Sigmoid colon (tissue), 7 donors: ENCODE measurements around the gene CUL9. TPM values are rescaled to one million over a fixed set of nuclear protein-coding genes. Genes with fewer than 3 reads are reported as not detected.

ENCODE experiments used
- DNase-seq: peaks from one replicate; pipeline ENCODE4 v3.0.0-alpha.2; 2019
- H3K27ac ChIP-seq, 4 donors: fragments of 200-600 bp; sonication (generic); one replicate each; pipeline ENCODE4 v1.5.1; 2016 to 2019; ENCODE audit warnings: mild to moderate bottlenecking in 1 of 4
- H3K27me3 ChIP-seq, 3 donors: fragments of 200-600 bp; sonication (generic); one replicate each; pipeline ENCODE4 v1.5.1; 2019; ENCODE audit warnings: mild to moderate bottlenecking in 1 of 3
- H3K36me3 ChIP-seq, 4 donors: fragments of 200-600 bp; sonication (generic); one replicate each; pipeline ENCODE4 v1.5.1; 2016 to 2019
- H3K4me1 ChIP-seq, 4 donors: fragments of 200-600 bp; sonication (generic); one replicate each; pipeline ENCODE4 v1.5.1; 2017 to 2019
- H3K4me3 ChIP-seq, 4 donors: fragments of 200-600 bp; sonication (generic); one replicate each; pipeline ENCODE4 v1.5.1; 2017 to 2019; ENCODE audit warnings: mild to moderate bottlenecking in 2 of 4, moderate library complexity in 1 of 4
- H3K9me3 ChIP-seq, 4 donors: fragments of 200-600 bp in 3 of 4; sonication (generic) in 3 of 4; one replicate each; pipeline versions ENCODE4 v1.5.1 to v1.6.1; 2013 to 2019
- EP300 ChIP-seq, 4 donors: sonication (generic); formaldehyde crosslinking; IDR thresholded peaks; one replicate each; pipeline ENCODE4 v1.6.1; 2017; ENCODE audit warnings: antibody characterized with exemption in 4 of 4
- POLR2A ChIP-seq, 2 donors: fragments of 450-650 bp; IDR thresholded peaks; one replicate each; pipeline ENCODE4 v1.6.1; 2016; ENCODE audit warnings: antibody characterized with exemption in 2 of 2, mild to moderate bottlenecking in 2 of 2, moderate library complexity in 2 of 2
- POLR2AphosphoS5 ChIP-seq, 4 donors: sonication (generic); formaldehyde crosslinking; IDR thresholded peaks; one replicate each; pipeline ENCODE4 v1.6.1; 2017; ENCODE audit warnings: antibody characterized with exemption in 4 of 4
- WGBS, 2 donors: extraction: QIAGEN DNeasy Blood & Tissue Kit; methylation state at CpG; one replicate each; pipeline ENCODE4 v1.1.7; 2013; 5-methylcytosine and 5-hydroxymethylcytosine counted together
- intact Hi-C: fragments of 100-400 bp; cut with DNase I; formaldehyde crosslinking; loops from one replicate; pipeline ENCODE4 v1.15.1; 2023
- polyA plus RNA-seq, 3 donors: library from polyadenylated mRNA; stranded (reverse); fragments of 200-250 nt; gene quantifications; one replicate each; pipeline ENCODE4 v1.2.3, GENCODE V29; 2013
- total RNA-seq, 4 donors: library from RNA; depleted of rRNA; stranded (reverse); fragments of >200 nt; gene quantifications; one replicate each; pipeline ENCODE4 v1.1.0, GENCODE V29; 2016
- TF ChIP-seq, protein P1 (sequence below), 4 experiments: fragments of 450-650 bp in 3 of 4; fragments of 200-600 bp in 1 of 4; IDR thresholded peaks; one replicate each; pipeline ENCODE4 v1.5.1; 2016 to 2019; ENCODE audit warnings: antibody characterized with exemption in 4 of 4, mild to moderate bottlenecking in 3 of 4, moderate library complexity in 2 of 4
- donor health status: healthy with polysubstance abuse.
- donor health status: Bipolar disorder and iron deficiency.
- donor health status: healthy.

CUL9 gene
- total and polyA plus RNA-seq, 7 donors = 5.1 to 49.6 (median 28.2) TPM

DNA sequence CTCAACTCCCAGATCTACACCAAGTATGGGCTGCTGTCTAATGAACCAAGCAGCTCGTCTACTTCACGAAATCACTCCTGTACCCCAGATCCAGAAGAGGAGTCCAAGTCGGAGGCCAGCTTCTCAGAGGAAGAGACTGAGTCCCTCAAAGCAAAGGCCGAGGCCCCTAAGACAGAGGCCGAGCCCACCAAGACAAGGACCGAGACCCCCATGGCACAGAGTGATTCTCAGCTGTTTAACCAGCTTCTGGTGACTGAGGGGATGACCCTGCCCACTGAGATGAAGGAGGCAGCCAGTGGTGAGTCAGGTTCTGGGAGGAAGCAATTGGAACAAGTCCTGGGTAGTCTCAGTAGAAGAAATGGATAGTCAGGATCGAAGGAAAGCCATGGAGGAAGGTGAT lies 5.8 kb downstream of the CUL9 start:
- Histone ChIP-seq H3K36me3 (peaks cover 4 to 74% (median 23%) of the 10 kb centered on the region in 4 donors), H3K4me3 (no peak overlapping the region), H3K27ac (no peak overlapping the region), H3K27me3 (no peaks in the 10 kb centered on the region), H3K9me3 (no peaks in the 10 kb centered on the region), H3K4me1 (peaks cover 0 to 17% (median 4%) of the 10 kb centered on the region in 4 donors)
- 92 to 94% methylated on average over 7 of the region's 7 CpGs for WGBS, 2 donors
- intact Hi-C loops = no loop called here
- no peak for DNase-seq
- no peak for TF ChIP-seq POLR2AphosphoS5 (IDR thresholded peaks at IDR 0.05)
- TF ChIP-seq, protein P1, sequence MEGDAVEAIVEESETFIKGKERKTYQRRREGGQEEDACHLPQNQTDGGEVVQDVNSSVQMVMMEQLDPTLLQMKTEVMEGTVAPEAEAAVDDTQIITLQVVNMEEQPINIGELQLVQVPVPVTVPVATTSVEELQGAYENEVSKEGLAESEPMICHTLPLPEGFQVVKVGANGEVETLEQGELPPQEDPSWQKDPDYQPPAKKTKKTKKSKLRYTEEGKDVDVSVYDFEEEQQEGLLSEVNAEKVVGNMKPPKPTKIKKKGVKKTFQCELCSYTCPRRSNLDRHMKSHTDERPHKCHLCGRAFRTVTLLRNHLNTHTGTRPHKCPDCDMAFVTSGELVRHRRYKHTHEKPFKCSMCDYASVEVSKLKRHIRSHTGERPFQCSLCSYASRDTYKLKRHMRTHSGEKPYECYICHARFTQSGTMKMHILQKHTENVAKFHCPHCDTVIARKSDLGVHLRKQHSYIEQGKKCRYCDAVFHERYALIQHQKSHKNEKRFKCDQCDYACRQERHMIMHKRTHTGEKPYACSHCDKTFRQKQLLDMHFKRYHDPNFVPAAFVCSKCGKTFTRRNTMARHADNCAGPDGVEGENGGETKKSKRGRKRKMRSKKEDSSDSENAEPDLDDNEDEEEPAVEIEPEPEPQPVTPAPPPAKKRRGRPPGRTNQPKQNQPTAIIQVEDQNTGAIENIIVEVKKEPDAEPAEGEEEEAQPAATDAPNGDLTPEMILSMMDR (IDR thresholded peaks at IDR 0.05) = no peak
- no peak for TF ChIP-seq EP300 (IDR thresholded peaks at IDR 0.05)
- TF ChIP-seq POLR2A (IDR thresholded peaks at IDR 0.05) = no peak

DNA sequence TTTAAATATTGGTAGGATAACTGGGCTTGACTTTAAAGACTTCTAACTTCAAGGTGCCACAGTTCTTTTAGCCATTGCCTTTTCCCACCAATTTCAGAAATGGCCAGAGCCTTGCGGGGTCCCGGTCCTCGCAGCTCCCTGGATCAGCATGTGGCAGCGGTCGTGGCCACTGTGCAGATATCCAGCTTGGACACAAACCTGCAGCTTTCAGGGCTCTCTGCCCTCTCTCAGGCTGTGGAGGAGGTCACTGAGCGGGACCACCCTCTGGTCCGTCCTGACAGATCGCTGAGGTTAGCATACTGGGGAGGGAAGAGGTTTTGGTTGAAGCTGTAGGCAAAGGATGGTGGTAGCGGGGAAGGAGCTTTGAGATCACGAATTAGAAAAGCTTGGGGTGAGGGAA lies 6.4 kb downstream of the CUL9 start:
- Histone ChIP-seq H3K4me1 (peaks cover 0 to 11% (median 1%) of the 10 kb centered on the region in 4 donors), H3K4me3 (no peak overlapping the region), H3K9me3 (no peaks in the 10 kb centered on the region), H3K27ac (no peak overlapping the region), H3K36me3 (peaks cover 7 to 80% (median 25%) of the 10 kb centered on the region in 4 donors), H3K27me3 (no peaks in the 10 kb centered on the region)
- TF ChIP-seq POLR2A (IDR thresholded peaks at IDR 0.05) (no peak), POLR2AphosphoS5 (IDR thresholded peaks at IDR 0.05) (no peak), EP300 (IDR thresholded peaks at IDR 0.05) (no peak)
- TF ChIP-seq, protein P1 (IDR thresholded peaks at IDR 0.05) = no peak
- intact Hi-C loops = no loop called here
- 95 to 96% methylated on average over 10 of the region's 10 CpGs for WGBS, 2 donors
- DNase-seq = no peak

DNA sequence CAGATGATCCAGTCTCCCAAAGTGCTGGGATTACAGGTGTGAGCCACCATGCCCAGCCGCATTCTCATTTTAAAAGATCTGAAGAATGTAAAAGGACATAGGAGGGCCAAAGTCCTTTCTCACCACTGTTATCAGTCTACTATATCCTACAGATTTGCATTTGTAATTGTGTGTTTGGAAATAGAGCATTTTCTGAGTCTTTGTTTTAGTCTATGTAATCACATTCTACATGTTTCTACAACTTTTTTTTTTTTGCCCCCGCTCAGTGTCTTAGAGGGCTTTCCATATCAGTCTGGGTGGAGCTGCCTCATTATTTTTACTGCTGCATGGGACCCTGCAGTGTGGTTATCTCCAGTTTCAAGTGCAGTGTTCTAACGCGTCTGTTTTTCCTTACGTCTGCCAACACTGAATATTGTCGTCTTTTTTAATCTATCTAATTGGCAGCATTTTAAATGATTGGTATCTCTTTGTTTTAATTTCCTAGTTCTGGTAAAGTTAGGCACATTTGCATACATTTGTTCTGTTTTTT lies 7.8 kb downstream of the CUL9 start:
- Histone ChIP-seq H3K4me1 (no peaks in the 10 kb centered on the region), H3K27me3 (no peaks in the 10 kb centered on the region), H3K9me3 (no peaks in the 10 kb centered on the region), H3K4me3 (no peak overlapping the region), H3K27ac (no peak overlapping the region), H3K36me3 (peaks cover 11 to 86% (median 34%) of the 10 kb centered on the region in 4 donors)
- intact Hi-C loops = no loop called here
- TF ChIP-seq, protein P1 (IDR thresholded peaks at IDR 0.05) = no peak
- TF ChIP-seq EP300 (IDR thresholded peaks at IDR 0.05) (no peak), POLR2A (IDR thresholded peaks at IDR 0.05) (no peak), POLR2AphosphoS5 (IDR thresholded peaks at IDR 0.05) (no peak)
- WGBS, 2 donors = 90 to 92% methylated on average over 6 of the region's 6 CpGs
- no peak for DNase-seq

DNA sequence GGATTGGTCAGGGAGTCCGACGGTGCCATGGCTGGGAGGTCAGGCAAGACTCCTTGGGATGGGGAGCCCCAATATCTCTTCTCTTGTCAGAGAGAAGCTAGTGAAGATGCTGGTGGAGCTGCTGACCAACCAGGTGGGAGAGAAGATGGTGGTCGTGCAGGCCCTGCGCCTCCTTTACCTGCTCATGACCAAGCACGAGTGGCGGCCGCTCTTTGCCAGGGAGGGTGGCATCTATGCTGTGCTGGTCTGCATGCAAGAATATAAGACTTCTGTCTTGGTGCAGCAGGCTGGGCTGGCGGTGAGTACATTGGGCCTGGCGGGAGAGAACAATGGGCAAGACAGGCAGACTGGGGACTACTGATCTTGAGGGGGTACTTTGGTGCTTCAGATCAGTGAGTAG lies 10.9 kb downstream of the CUL9 start:
- Histone ChIP-seq H3K27ac (no peak overlapping the region), H3K4me3 (no peak overlapping the region), H3K4me1 (no peaks in the 10 kb centered on the region), H3K36me3 (peaks cover 11 to 90% (median 41%) of the 10 kb centered on the region in 4 donors), H3K9me3 (no peaks in the 10 kb centered on the region), H3K27me3 (no peaks in the 10 kb centered on the region)
- TF ChIP-seq POLR2AphosphoS5 (IDR thresholded peaks at IDR 0.05) = no peak
- no peak for TF ChIP-seq POLR2A (IDR thresholded peaks at IDR 0.05)
- TF ChIP-seq EP300 (IDR thresholded peaks at IDR 0.05) = no peak
- TF ChIP-seq, protein P1 (IDR thresholded peaks at IDR 0.05) = no peak
- intact Hi-C loops = no loop called here
- WGBS, 2 donors = 95 to 97% methylated on average over 9 of the region's 9 CpGs
- DNase-seq = no peak

DNA sequence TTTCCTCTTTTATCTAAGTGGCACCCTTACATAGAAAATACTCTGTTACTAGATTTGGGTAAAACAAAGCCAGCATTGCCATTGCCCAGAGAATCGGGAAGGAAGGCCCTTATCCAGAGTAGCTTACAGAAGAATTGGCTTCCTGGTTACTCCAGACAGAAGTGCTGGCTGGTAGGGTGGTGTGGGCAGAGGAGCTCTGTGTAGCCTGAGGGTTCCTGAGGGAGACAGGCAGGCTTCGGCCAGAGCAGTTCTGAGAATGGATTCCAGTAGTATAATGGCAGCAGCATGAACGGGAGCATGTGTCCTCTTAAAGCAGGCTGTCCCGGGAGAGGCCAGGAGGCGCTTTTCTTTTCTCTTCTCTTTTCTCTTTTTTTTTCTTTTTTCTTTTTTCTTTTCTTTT lies 11.9 kb downstream of the CUL9 start:
- intact Hi-C loops = no loop called here
- H3K27me3 ChIP-seq = no peaks in the 10 kb centered on the region
- no peaks in the 10 kb centered on the region for H3K4me1 ChIP-seq
- no peak overlapping the region for H3K27ac ChIP-seq
- 95 to 96% methylated on average over 5 of the region's 5 CpGs for WGBS, 2 donors
- no peak for TF ChIP-seq POLR2AphosphoS5 (IDR thresholded peaks at IDR 0.05)
- no peak for TF ChIP-seq EP300 (IDR thresholded peaks at IDR 0.05)
- no peak for TF ChIP-seq POLR2A (IDR thresholded peaks at IDR 0.05)
- TF ChIP-seq, protein P1 (IDR thresholded peaks at IDR 0.05) = no peak
- no peaks in the 10 kb centered on the region for H3K9me3 ChIP-seq
- peaks cover 11 to 91% (median 48%) of the 10 kb centered on the region in 4 donors for H3K36me3 ChIP-seq
- DNase-seq = no peak
- no peak overlapping the region for H3K4me3 ChIP-seq
